Heart left ventricle (tissue), 16 donors: ENCODE results near the gene CHN2. TPM values are rescaled to one million over a fixed set of nuclear protein-coding genes. Genes with fewer than 3 reads are reported as not detected.
A peak's percentile ranks its signal among the peaks of the same experiment; 100 is the strongest.

ENCODE experiments used
- ATAC-seq, 4 donors: fragments of 200-7000 bp; cut with Tn5 transposase; one replicate each; pipeline ENCODE4 v1.9.1; 2020 to 2022; ENCODE audit warnings: moderate library complexity in 4 of 4, mild to moderate bottlenecking in 3 of 4, moderate number of reproducible peaks in 1 of 4
- DNase-seq, 5 donors: peaks; one replicate each; pipeline ENCODE4 v3.0.0-alpha.2; 2020
- H3K27ac ChIP-seq, 12 donors: fragments of 200-600 bp; sonication (generic) in 4 of 12; one replicate each; pipeline versions ENCODE4 v1.5.0 to v1.8.0; 2016 to 2022; ENCODE audit warnings: mild to moderate bottlenecking in 2 of 12
- H3K27me3 ChIP-seq, 9 donors: fragments of 200-600 bp; sonication (generic) in 2 of 9; one replicate each; pipeline versions ENCODE4 v1.5.1 to v1.8.0; 2016 to 2022; ENCODE audit warnings: mild to moderate bottlenecking in 3 of 9
- H3K36me3 ChIP-seq, 9 donors: fragments of 200-600 bp; sonication (generic) in 2 of 9; one replicate each; pipeline versions ENCODE4 v1.5.0 to v1.8.0; 2018 to 2022; ENCODE audit warnings: mild to moderate bottlenecking in 2 of 9
- H3K4me1 ChIP-seq, 12 donors: fragments of 200-600 bp; sonication (generic) in 4 of 12; one replicate each; pipeline versions ENCODE4 v1.5.0 to v1.8.0; 2016 to 2022; ENCODE audit warnings: mild to moderate bottlenecking in 3 of 12
- H3K4me3 ChIP-seq, 12 donors: fragments of 200-600 bp; sonication (generic) in 4 of 12; one replicate each; pipeline versions ENCODE4 v1.5.0 to v1.8.0; 2017 to 2022; ENCODE audit warnings: mild to moderate bottlenecking in 9 of 12, moderate library complexity in 4 of 12
- H3K9me3 ChIP-seq, 12 donors: fragments of 200-600 bp; sonication (generic) in 4 of 12; one replicate each; pipeline versions ENCODE4 v1.5.0 to v1.8.0; 2016 to 2022; ENCODE audit warnings: mild to moderate bottlenecking in 1 of 12
- CTCF ChIP-seq, 12 donors: fragments of 200-600 bp; sonication (generic) in 4 of 12; IDR thresholded peaks; one replicate each; pipeline versions ENCODE4 v1.5.0 to v1.8.0; 2018 to 2022; ENCODE audit warnings: antibody characterized with exemption in 12 of 12, mild to moderate bottlenecking in 5 of 12
- POLR2A ChIP-seq, 2 donors: fragments of 450-650 bp; IDR thresholded peaks; one replicate each; pipeline ENCODE4 v1.6.1; 2017; ENCODE audit warnings: antibody characterized with exemption in 2 of 2, mild to moderate bottlenecking in 2 of 2, moderate library complexity in 2 of 2
- WGBS, 4 donors: extraction: QIAGEN DNeasy Blood & Tissue Kit in 2 of 4; methylation state at CpG; one replicate each; pipeline versions ENCODE4 v1.1.5 to v1.1.7; 2013 to 2018; 5-methylcytosine and 5-hydroxymethylcytosine counted together
- intact Hi-C, 10 donors: fragments of 100-400 bp; cut with DNase I; formaldehyde crosslinking; loops; one replicate each; pipeline versions ENCODE4 v1.11.1 to v1.14.2; 2022
- polyA plus RNA-seq, 2 donors: library from polyadenylated mRNA; stranded (reverse); fragments of 200-250 nt; gene quantifications; one replicate each; pipeline ENCODE4 v1.2.3, GENCODE V29; 2013
- total RNA-seq, 9 donors: library from RNA; depleted of rRNA in 2 of 9; stranded (reverse); fragments of >200 nt in 2 of 9; fragmentation: NEBNext Ultra II Directional in 3 of 9; extraction: Animal tissue kit (Norgen Biotek cat#: 25700) in 3 of 9; gene quantifications; one replicate each; pipeline versions ENCODE4 v1.1.0 to v1.2.4, GENCODE V29; 2016 to 2023
- donor health status: ischemic (EF 13 %, LVEDD 7.1; RV severe dilation, severe dysfunction).
- donor health status: healthy with polysubstance abuse.
- donor health status: DM: no; HTN: yes; CAD: no.
- donor health status: DM: no; HTN: no; CAD: no.
- donor health status: ischemic (EF 25% LVEDD 6.9; RV normal size, moderate dysfunction).
- donor health status: ischemic (EF 25% LVEDD 5.7; RV mildly dilated, moderate dysfunction).
- donor health status: healthy.
- donor health status: DM: yes; HTN: yes; CAD: no.
- donor health status: ischemic (EF 35%, LVEDD 5.7; RV mildly dilated, moderate dysfunction).
- donor health status: nonischemic (EF 11% LVEDD 7.7; RV severe dilation, severe dysfunction).
- donor health status: DM: yes; HTN: yes; CAD: no.
- donor health status: PGD.
- donor health status: ischemic (EF 29% LVEDD 5.4; RV normal size, mild dysfunction).
- donor health status: nonischemic (EF 23%, LVEDD 6.1; RV moderate dilation, normal function).

The CHN2 gene
- total and polyA plus RNA-seq, 11 donors = 11.2 to 54.4 (median 33.6) TPM

DNA sequence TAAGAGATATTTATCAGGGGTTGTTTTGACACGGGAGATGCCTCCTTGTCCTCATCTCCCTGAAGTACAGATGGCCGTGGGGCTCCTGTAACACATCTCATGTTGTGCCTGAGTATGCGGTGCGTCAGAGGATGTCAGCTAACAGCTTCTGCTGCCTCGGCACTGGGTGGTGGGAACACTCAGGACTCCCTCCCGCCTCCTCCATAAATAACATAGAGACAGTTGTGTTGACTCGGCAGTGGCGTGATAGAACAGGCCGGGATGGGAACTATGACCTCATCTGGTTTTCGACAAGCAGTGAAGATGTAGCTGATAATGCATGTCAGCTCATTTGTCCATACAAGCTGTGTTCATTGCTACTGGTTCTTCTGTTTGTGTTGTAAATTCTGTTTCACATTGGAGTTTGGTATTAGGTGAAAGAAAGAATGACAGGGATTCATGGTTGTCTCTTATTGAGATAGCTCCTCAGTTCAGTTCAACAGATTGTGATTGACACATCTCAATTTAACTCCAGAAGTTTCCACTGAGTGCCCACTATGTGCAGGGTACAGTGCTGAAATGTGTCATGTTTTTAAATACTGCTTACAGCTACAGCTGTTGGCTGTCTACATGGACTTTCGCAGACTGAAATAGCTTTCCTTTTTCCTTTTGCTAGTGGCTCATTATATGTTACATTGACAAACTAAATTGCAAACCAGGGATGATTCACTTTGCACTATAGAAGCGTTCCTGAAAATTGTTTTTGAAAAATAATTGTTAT is 87.4 kb downstream of the CHN2 start:
- Histone ChIP-seq H3K4me1 (peaks cover 0 to 24% (median 4%) of the 10 kb centered on the region in 12 donors), H3K9me3 (no peaks in the 10 kb centered on the region), H3K27me3 (no peaks in the 10 kb centered on the region), H3K36me3 (no peaks in the 10 kb centered on the region), H3K27ac (peak overlapping the region in 11 of 12 donors; percentile 26 to 85 (median 43)), H3K4me3 (no peak overlapping the region)
- intact Hi-C loops = no loop called here
- 38 to 43% (median 42%) methylated on average over 11 to 12 of the region's 12 CpGs for WGBS, 4 donors
- TF ChIP-seq POLR2A (IDR thresholded peaks at IDR 0.05) (no peak), CTCF (IDR thresholded peaks at IDR 0.05) (no peak)
- DNase-seq (peak in 4 of 5 donors; percentile 52 to 86 (median 65)), ATAC-seq (peak; percentile 95 to 96 (median 96))

GRCh38 chr7:29282819-29283414 is 88.3 kb downstream of the CHN2 start:
- peak in 2 of 4 donors; percentile 5 to 33 for ATAC-seq
- Histone ChIP-seq H3K4me3 (no peak overlapping the region), H3K36me3 (no peaks in the 10 kb centered on the region), H3K27me3 (no peaks in the 10 kb centered on the region), H3K9me3 (no peaks in the 10 kb centered on the region), H3K4me1 (peaks cover 0 to 32% (median 4%) of the 10 kb centered on the region in 12 donors), H3K27ac (peak overlapping the region in 5 of 12 donors; percentile 11 to 85 (median 68))
- TF ChIP-seq POLR2A (IDR thresholded peaks at IDR 0.05) = no peak
- no peak for TF ChIP-seq CTCF (IDR thresholded peaks at IDR 0.05)
- DNase-seq = peak in 1 of 5 donors; percentile 29
- WGBS, 4 donors = 67 to 77% (median 75%) methylated on average over 13 of the region's 13 CpGs
- intact Hi-C loops = no loop called here

DNA sequence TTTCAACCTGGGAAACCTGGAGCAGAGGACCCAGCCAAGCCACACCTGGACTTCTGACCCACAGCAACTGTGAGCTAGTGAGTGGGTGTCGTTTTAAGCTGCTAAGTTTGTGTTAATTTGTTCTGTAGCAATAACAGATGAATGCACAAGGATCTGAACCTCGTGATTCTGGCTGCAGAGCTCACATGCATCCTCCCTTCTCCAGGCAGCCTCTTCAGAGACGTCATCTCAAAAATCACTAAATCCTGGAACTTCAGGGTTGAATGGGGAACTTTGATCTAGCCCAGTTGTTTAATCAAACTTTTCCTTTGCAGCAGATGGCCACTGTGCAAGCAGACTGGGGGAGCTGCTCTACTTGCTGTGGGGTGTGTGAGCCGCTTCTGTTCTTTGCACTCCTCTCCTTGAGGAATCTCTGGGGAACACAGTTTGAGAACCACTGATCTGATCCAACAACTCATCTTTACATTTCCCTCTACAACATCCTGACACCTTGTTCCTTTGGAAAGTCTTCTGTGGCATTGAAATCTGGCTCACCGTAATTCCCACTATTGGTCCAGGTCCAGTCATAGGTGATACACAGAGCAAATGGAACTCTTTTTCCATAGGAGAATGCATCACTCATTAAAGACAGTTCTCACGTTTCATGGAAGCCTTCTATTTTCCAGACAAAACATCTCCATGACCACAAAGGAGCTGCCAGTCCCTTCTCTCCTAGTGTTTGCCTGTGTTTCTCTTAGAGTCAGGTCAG is 90.3 kb downstream of the CHN2 start:
- Histone ChIP-seq H3K36me3 (no peaks in the 10 kb centered on the region), H3K27ac (no peak overlapping the region), H3K9me3 (no peaks in the 10 kb centered on the region), H3K27me3 (no peaks in the 10 kb centered on the region), H3K4me1 (peaks cover 0 to 43% (median 4%) of the 10 kb centered on the region in 12 donors), H3K4me3 (no peak overlapping the region)
- DNase-seq = no peak
- no peak for ATAC-seq
- intact Hi-C loops = no loop called here
- TF ChIP-seq CTCF (IDR thresholded peaks at IDR 0.05) (no peak), POLR2A (IDR thresholded peaks at IDR 0.05) (no peak)
- 79 to 86% (median 85%) methylated on average over 6 of the region's 6 CpGs for WGBS, 4 donors

DNA sequence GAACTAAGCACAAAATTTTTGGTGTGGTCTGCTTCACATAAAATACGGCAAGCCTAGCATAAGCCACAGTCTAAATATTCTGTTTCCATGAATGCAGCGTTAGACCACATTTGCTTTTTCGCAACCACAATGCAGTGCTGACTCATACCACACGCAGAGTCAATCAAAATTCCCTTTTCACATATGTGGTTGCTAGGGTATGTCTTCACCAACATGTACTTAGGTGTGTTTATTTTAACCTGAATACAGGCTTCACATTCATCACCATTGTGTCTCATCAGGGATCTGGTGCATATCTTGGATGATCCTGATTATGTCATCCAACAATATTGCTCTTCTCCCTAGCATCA is 90.8 kb downstream of the CHN2 start:
- no peaks in the 10 kb centered on the region for H3K36me3 ChIP-seq

More for the DNA sequence above, 90.8 kb downstream of the CHN2 start:
- no peak overlapping the region for H3K4me3 ChIP-seq
- no peaks in the 10 kb centered on the region for H3K9me3 ChIP-seq
- H3K27me3 ChIP-seq = no peaks in the 10 kb centered on the region
- intact Hi-C loops = no loop called here
- peaks cover 0 to 43% (median 4%) of the 10 kb centered on the region in 12 donors for H3K4me1 ChIP-seq
- WGBS, 4 donors = 87 to 98% (median 93%) methylated on average over 4 of the region's 4 CpGs
- TF ChIP-seq POLR2A (IDR thresholded peaks at IDR 0.05) = no peak
- no peak for TF ChIP-seq CTCF (IDR thresholded peaks at IDR 0.05)
- ATAC-seq (no peak), DNase-seq (no peak)
- H3K27ac ChIP-seq = no peak overlapping the region
